Nephron (organoid): ENCODE measurements around the gene ACOXL.

Experiments used
- H3K27ac Mint-ChIP-seq, 3 experiments: 2 replicates each; pipeline ENCODE4 v1.8.0; 2020; ENCODE audit warnings: mixed read lengths in 3 of 3, mild to moderate bottlenecking in 2 of 3, moderate library complexity in 1 of 3
- H3K27me3 Mint-ChIP-seq: 2 replicates; pipeline ENCODE4 v1.8.0; 2021; ENCODE audit warnings: low read depth, mild to moderate bottlenecking, moderate library complexity, mixed read lengths
- H3K36me3 Mint-ChIP-seq: 2 replicates; pipeline ENCODE4 v1.8.0; 2020; ENCODE audit warnings: low read depth, mixed read lengths
- H3K4me1 Mint-ChIP-seq: 2 replicates; pipeline ENCODE4 v1.8.0; 2020; ENCODE audit warnings: mixed read lengths
- H3K4me3 Mint-ChIP-seq, 3 experiments: 2 replicates each; pipeline ENCODE4 v1.8.0; 2020; ENCODE audit warnings: mild to moderate bottlenecking in 3 of 3, mixed read lengths in 3 of 3, moderate library complexity in 2 of 3
- H3K9me3 Mint-ChIP-seq: 2 replicates; pipeline ENCODE4 v1.8.0; 2020; ENCODE audit warnings: mixed read lengths
- CTCF ChIP-seq, 3 experiments: fragments of 200-600 bp; sonication (generic); IDR thresholded peaks; one replicate each; pipeline ENCODE4 v1.5.0; 2021; ENCODE audit warnings: antibody characterized with exemption in 3 of 3; ENCODE audit not compliant: unreplicated experiment in 3 of 3

The ACOXL gene

GRCh38 chr2:111048856-111049768 lies 316.7 kb downstream of the ACOXL start:
- Mint-ChIP-seq H3K36me3 (no peaks in the 10 kb centered on the region), H3K27me3 (peaks cover 15% of the 10 kb centered on the region), H3K4me3 (no peak overlapping the region), H3K9me3 (peaks cover 2% of the 10 kb centered on the region), H3K27ac (peak overlapping the region; percentile 45 to 79 (median 66)), H3K4me1 (peaks cover 11% of the 10 kb centered on the region)
- TF ChIP-seq CTCF (IDR thresholded peaks at IDR 0.05; ENCODE audit: unreplicated experiment in 3 of 3): no peak

- Mint-ChIP-seq H3K4me1 (peaks cover 16% of the 10 kb centered on the region), H3K4me3 (no peak overlapping the region), H3K27ac (peak overlapping the region; percentile 45 to 79 (median 66)), H3K36me3 (no peaks in the 10 kb centered on the region), H3K27me3 (peaks cover 15% of the 10 kb centered on the region), H3K9me3 (peaks cover 2% of the 10 kb centered on the region)
- TF ChIP-seq CTCF (IDR thresholded peaks at IDR 0.05; ENCODE audit: unreplicated experiment in 3 of 3): no peak
Observed at GRCh38 chr2:111049792-111050640, 317.6 kb downstream of the ACOXL start.

DNA sequence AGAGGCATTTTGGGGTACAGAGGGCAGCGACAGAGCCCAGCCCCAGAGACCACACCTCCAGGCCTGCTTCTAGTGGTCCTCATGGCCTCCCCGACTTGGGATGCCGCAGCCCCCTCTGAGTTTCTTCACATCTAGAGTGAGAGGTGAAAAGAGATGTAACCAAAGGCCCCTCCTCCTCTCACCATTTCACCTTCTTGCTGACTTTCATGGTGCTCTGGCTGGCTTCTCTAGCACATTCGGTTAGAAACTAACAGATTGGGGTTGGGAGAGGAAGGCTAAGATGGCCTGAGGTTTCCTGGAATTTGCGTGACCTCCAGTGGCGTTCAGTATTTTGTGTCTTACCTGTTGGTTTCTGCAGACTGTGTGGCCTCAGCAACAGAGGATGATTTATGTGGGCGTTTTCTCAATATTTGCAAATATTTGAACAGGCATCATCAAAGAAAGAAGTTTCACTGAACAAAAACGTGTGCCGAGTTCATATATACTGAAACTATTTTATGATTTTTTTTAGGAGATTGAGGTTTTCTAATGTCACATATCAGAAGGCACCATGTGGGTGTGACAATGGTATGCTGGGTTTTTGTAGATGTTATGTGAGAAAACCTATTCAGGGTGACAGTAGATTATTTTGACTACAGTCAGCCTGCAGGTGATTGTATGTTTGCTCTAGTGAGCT lies 318.5 kb downstream of the ACOXL start:
- H3K9me3 Mint-ChIP-seq: peaks cover 2% of the 10 kb centered on the region
- peaks cover 15% of the 10 kb centered on the region for H3K27me3 Mint-ChIP-seq
- H3K4me3 Mint-ChIP-seq: no peak overlapping the region
- no peak for TF ChIP-seq CTCF (IDR thresholded peaks at IDR 0.05; ENCODE audit: unreplicated experiment in 3 of 3)
- peak overlapping the region; percentile 45 to 79 (median 58) for H3K27ac Mint-ChIP-seq
- H3K4me1 Mint-ChIP-seq: peaks cover 20% of the 10 kb centered on the region
- no peaks in the 10 kb centered on the region for H3K36me3 Mint-ChIP-seq

- no peak for TF ChIP-seq CTCF (IDR thresholded peaks at IDR 0.05; ENCODE audit: unreplicated experiment in 3 of 3)
- Mint-ChIP-seq H3K27ac (no peak overlapping the region), H3K27me3 (peaks cover 15% of the 10 kb centered on the region), H3K9me3 (peaks cover 2% of the 10 kb centered on the region), H3K4me3 (no peak overlapping the region), H3K4me1 (peaks cover 20% of the 10 kb centered on the region), H3K36me3 (no peaks in the 10 kb centered on the region)
Observed at GRCh38 chr2:111052621-111053020, 320.2 kb downstream of the ACOXL start.

GRCh38 chr2:111053266-111053665 lies 320.9 kb downstream of the ACOXL start:
- peaks cover 4% of the 10 kb centered on the region for H3K9me3 Mint-ChIP-seq
- peaks cover 27% of the 10 kb centered on the region for H3K4me1 Mint-ChIP-seq
- H3K36me3 Mint-ChIP-seq: no peaks in the 10 kb centered on the region
- no peak for TF ChIP-seq CTCF (IDR thresholded peaks at IDR 0.05; ENCODE audit: unreplicated experiment in 3 of 3)
- peaks cover 14% of the 10 kb centered on the region for H3K27me3 Mint-ChIP-seq
- no peak overlapping the region for H3K27ac Mint-ChIP-seq
- no peak overlapping the region for H3K4me3 Mint-ChIP-seq
